Stomach (tissue), 9 donors: Measurements from ENCODE around the gene WDR45B. TPM values are rescaled to one million over a fixed set of nuclear protein-coding genes. Genes with fewer than 3 reads are reported as not detected.
"Not testable (repeated sequence)": the region's sequence is repeated elsewhere in the genome, so short reads cannot be mapped to it uniquely, and the experiment has no call there.

Experiments
- DNase-seq, 2 donors: peaks; one replicate each; pipeline versions ENCODE4 v3.0.0 to v3.0.0-alpha.2; 2013 to 2019
- H3K27ac ChIP-seq, 5 donors: fragments of 200-600 bp in 4 of 5; sonication (generic) in 4 of 5; one replicate each; pipeline ENCODE4 v1.5.1; 2013 to 2019; ENCODE audit warnings: mild to moderate bottlenecking in 1 of 5, moderate library complexity in 1 of 5
- H3K27me3 ChIP-seq, 3 donors: fragments of 200-600 bp; sonication (generic); one replicate each; pipeline ENCODE4 v1.5.1; 2017 to 2019; ENCODE audit warnings: mixed run types in 1 of 3
- H3K36me3 ChIP-seq, 4 donors: fragments of 200-600 bp; sonication (generic); 1 replicate in 3 of 4; 2 replicates in 1 of 4; pipeline ENCODE4 v1.5.1; 2016 to 2019
- H3K4me1 ChIP-seq, 4 donors: fragments of 200-600 bp; sonication (generic); one replicate each; pipeline ENCODE4 v1.5.1; 2016 to 2019
- H3K4me3 ChIP-seq, 4 donors: fragments of 200-600 bp; sonication (generic) in 3 of 4; one replicate each; pipeline ENCODE4 v1.5.1; 2016 to 2019; ENCODE audit warnings: mild to moderate bottlenecking in 1 of 4
- H3K9me3 ChIP-seq, 4 donors: fragments of 200-600 bp; sonication (generic); one replicate each; pipeline ENCODE4 v1.5.1; 2016 to 2019
- EP300 ChIP-seq: sonication (generic); formaldehyde crosslinking; IDR thresholded peaks from one replicate; pipeline ENCODE4 v1.6.1; 2017; ENCODE audit warnings: antibody characterized with exemption
- POLR2A ChIP-seq, 4 donors: fragments of 450-650 bp; IDR thresholded peaks; one replicate each; pipeline ENCODE4 v1.6.1; 2016; ENCODE audit warnings: antibody characterized with exemption in 4 of 4, control low read depth in 2 of 4, mild to moderate bottlenecking in 1 of 4, moderate library complexity in 1 of 4
- POLR2AphosphoS5 ChIP-seq, 3 donors: sonication (generic); formaldehyde crosslinking; IDR thresholded peaks; one replicate each; pipeline ENCODE4 v1.6.1; 2016; ENCODE audit warnings: antibody characterized with exemption in 3 of 3
- WGBS, 5 donors: extraction: QIAGEN DNeasy Blood & Tissue Kit in 3 of 5; methylation state at CpG; one replicate each; pipeline versions ENCODE4 v1.1.5 to v1.1.7; 2013 to 2018; 5-methylcytosine and 5-hydroxymethylcytosine counted together
- intact Hi-C: fragments of 100-400 bp; cut with DNase I; formaldehyde crosslinking; loops from one replicate; pipeline ENCODE4 v1.15.1; 2023; ENCODE audit warnings: low total_unique reads
- polyA plus RNA-seq, 3 donors: library from polyadenylated mRNA; stranded (reverse); fragments of 200-250 nt; gene quantifications; one replicate each; pipeline ENCODE4 v1.2.3, GENCODE V29; 2013
- total RNA-seq, 5 donors: library from RNA; depleted of rRNA; stranded (reverse); fragments of >200 nt; gene quantifications; one replicate each; pipeline versions ENCODE4 v1.1.0 to v1.2.3, GENCODE V29; 2014 to 2016
- TF ChIP-seq, protein P1 (sequence below), 7 experiments: fragments of 450-650 bp in 4 of 7; fragments of 200-600 bp in 3 of 7; sonication (generic) in 3 of 7; IDR thresholded peaks; one replicate each; pipeline ENCODE4 v1.5.1; 2016 to 2019; ENCODE audit warnings: antibody characterized with exemption in 7 of 7, control low read depth in 2 of 7, mild to moderate bottlenecking in 1 of 7
- donor health status: healthy with polysubstance abuse.
- donor health status: Bipolar disorder and iron deficiency.
- donor health status: healthy.

The WDR45B gene
- total and polyA plus RNA-seq, 8 donors: 62.8 to 108 (median 76.2) TPM

DNA sequence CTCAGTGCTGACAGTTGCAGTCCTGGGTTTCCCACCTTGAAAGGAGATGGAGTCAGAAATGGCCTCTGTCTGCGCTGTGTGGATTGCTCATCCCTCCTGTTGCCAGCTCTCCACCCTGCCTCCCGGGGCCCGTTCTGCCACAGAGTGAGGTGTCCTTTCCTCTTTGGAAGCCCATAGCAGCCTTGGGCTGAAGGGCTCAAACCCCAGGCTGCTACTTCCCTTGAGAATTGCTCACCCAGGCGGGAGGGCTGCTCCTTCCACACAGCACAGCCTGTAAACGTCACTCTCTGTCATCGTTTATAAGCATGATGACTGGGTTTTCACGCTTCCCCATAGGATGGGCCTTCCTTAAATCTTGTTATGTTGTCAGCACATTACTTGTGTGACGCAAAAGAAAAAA lies 66.0 kb downstream of the WDR45B start:
- intact Hi-C loops: no loop called here
- TF ChIP-seq EP300 (no peak), POLR2A (IDR thresholded peaks at IDR 0.05) (no peak), POLR2AphosphoS5 (IDR thresholded peaks at IDR 0.05) (no peak)
- TF ChIP-seq, protein P1, sequence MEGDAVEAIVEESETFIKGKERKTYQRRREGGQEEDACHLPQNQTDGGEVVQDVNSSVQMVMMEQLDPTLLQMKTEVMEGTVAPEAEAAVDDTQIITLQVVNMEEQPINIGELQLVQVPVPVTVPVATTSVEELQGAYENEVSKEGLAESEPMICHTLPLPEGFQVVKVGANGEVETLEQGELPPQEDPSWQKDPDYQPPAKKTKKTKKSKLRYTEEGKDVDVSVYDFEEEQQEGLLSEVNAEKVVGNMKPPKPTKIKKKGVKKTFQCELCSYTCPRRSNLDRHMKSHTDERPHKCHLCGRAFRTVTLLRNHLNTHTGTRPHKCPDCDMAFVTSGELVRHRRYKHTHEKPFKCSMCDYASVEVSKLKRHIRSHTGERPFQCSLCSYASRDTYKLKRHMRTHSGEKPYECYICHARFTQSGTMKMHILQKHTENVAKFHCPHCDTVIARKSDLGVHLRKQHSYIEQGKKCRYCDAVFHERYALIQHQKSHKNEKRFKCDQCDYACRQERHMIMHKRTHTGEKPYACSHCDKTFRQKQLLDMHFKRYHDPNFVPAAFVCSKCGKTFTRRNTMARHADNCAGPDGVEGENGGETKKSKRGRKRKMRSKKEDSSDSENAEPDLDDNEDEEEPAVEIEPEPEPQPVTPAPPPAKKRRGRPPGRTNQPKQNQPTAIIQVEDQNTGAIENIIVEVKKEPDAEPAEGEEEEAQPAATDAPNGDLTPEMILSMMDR (IDR thresholded peaks at IDR 0.05): no peak
- Histone ChIP-seq H3K4me3 (no peak overlapping the region), H3K27me3 (no peaks in the 10 kb centered on the region), H3K9me3 (no peaks in the 10 kb centered on the region), H3K27ac (no peak overlapping the region), H3K36me3 (peaks cover 22 to 68% (median 64%) of the 10 kb centered on the region in 4 donors), H3K4me1 (peaks cover 0 to 12% (median 8%) of the 10 kb centered on the region in 4 donors)
- WGBS, 5 donors: 82 to 93% (median 88%) methylated on average over 8 of the region's 8 CpGs
- DNase-seq: no peak

DNA sequence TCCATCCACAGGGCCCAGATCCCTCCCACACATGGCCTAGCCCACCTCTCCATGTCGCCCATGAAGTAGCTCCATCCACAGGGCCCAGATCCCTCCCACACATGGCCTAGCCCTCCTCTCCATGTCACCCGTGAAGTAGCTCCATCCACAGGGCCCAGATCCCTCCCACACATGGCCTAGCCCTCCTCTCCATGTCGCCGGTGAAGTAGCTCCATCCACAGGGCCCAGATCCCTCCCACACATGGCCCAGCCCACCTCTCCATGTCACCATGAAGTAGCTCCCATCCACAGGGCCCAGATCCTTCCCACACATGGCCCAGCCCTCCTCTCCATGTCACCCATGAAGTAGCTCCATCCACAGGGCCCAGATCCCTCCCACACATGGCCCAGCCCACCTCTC lies 68.3 kb downstream of the WDR45B start:
- peaks cover 20 to 72% (median 69%) of the 10 kb centered on the region in 4 donors for H3K36me3 ChIP-seq
- H3K4me3 ChIP-seq, H3K27ac ChIP-seq, intact Hi-C loops, H3K9me3 ChIP-seq, DNase-seq, H3K27me3 ChIP-seq, H3K4me1 ChIP-seq: not testable (repeated sequence)
- WGBS, 5 donors: 91 to 100% (median 95%) methylated on average over 3 to 4 of the region's 4 CpGs

DNA sequence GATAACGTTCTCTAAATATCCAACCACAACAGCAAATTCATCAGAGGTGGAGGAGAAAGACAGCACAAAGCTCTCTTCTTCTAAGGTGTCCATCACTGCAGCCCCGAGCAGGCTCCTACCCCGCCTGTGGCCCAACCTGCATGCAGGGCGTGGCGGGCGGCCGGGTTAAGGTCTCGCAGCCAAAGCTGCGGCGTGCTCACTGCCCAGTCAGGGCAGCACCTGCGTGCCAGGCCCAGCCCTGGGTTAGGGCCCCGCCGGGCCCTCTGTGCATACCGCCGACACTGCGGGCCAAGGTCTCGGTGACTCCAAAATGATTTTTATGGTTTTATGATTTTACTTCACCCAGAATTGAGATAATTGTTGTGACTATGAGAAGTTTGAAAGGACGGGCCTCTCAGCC lies 70.9 kb downstream of the WDR45B start:
- Histone ChIP-seq H3K27ac (no peak overlapping the region), H3K27me3 (no peaks in the 10 kb centered on the region), H3K4me3 (no peak overlapping the region), H3K9me3 (no peaks in the 10 kb centered on the region), H3K36me3 (peaks cover 25 to 73% (median 70%) of the 10 kb centered on the region in 4 donors), H3K4me1 (no peaks in the 10 kb centered on the region)
- TF ChIP-seq, protein P1 (IDR thresholded peaks at IDR 0.05): no peak
- TF ChIP-seq POLR2A (IDR thresholded peaks at IDR 0.05) (no peak), POLR2AphosphoS5 (IDR thresholded peaks at IDR 0.05) (no peak), EP300 (no peak)
- intact Hi-C loops: no loop called here
- 86 to 97% (median 94%) methylated on average over 18 of the region's 18 CpGs for WGBS, 5 donors
- no peak for DNase-seq

DNA sequence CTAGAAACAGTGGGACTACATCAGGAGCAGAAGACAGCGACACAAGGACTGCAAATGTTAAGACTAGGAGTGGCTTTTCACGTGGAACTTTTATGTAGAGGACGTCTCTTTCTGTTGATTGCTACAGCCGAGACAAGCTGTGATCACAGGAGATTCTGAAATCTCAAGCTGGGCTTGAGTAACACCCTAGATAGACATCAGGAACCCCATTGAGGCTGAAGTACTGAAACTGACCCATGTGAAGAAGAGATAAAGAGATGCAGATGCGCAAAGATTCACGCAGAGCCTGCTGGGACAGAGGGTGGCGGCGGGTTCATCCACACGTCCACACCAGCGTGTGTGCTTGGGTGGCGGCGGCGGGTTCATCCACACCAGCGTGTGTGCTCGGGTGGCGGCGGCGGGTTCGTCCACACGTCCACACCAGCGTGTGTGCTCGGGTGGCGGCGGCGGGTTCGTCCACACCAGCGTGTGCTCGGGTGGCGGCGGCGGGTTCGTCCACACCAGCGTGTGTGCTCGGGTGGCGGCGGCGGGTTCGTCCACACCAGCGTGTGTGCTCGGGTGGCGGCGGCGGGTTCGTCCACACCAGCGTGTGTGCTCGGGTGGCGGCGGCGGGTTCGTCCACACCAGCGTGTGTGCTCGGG lies 72.5 kb downstream of the WDR45B start:
- intact Hi-C loops, H3K27me3 ChIP-seq, H3K4me1 ChIP-seq, H3K27ac ChIP-seq, DNase-seq, H3K4me3 ChIP-seq, H3K9me3 ChIP-seq: not testable (repeated sequence)
- H3K36me3 ChIP-seq: peaks cover 40 to 84% (median 81%) of the 10 kb centered on the region in 4 donors
- 88 to 97% (median 94%) methylated on average over 15 to 38 of the region's 52 CpGs for WGBS, 5 donors

DNA sequence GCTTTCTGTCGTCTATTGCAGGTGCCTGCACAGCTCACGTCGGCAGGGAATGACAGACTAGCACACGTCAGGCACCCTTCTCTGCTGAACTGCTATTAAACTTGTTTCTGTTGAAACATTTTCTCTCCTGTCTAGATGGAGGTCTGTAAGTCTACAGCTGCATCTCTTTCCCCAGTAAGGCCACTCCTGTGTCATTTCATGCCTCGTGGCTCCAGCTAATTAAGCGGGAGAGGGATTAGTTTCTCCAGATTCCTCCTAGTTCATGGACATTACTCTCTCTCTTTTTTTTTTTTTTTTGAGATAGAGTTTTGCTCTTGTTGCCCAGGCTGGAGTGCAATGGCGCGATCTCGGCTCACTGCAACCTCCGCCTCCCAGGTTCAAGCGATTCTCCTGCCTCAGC lies 74.2 kb downstream of the WDR45B start:
- WGBS, 5 donors: 85 to 94% (median 94%) methylated on average over 10 to 11 of the region's 11 CpGs
- Histone ChIP-seq H3K36me3 (peaks cover 41 to 94% (median 88%) of the 10 kb centered on the region in 4 donors), H3K4me3 (no peak overlapping the region), H3K9me3 (no peaks in the 10 kb centered on the region), H3K4me1 (peaks cover 7 to 8% (median 7%) of the 10 kb centered on the region in 4 donors), H3K27me3 (no peaks in the 10 kb centered on the region), H3K27ac (no peak overlapping the region)
- no peak for DNase-seq
- TF ChIP-seq POLR2A (IDR thresholded peaks at IDR 0.05): no peak
- no peak for TF ChIP-seq POLR2AphosphoS5 (IDR thresholded peaks at IDR 0.05)
- no peak for TF ChIP-seq EP300
- TF ChIP-seq, protein P1 (IDR thresholded peaks at IDR 0.05): no peak
- intact Hi-C loops: no loop called here
